ENCODE measurements around the gene UGT1A9. TPM values are rescaled to one million over a fixed set of nuclear protein-coding genes. Genes with fewer than 3 reads are reported as not detected.

UGT1A9 gene
- total RNA-seq, 4 donors from 2014 or later = not detected

- Histone ChIP-seq H3K4me1 (no peaks in the 10 kb centered on the region), H3K9me3 (no peaks in the 10 kb centered on the region), H3K36me3 (no peaks in the 10 kb centered on the region), H3K27me3 (no peaks in the 10 kb centered on the region), H3K27ac (replicated peaks in 1 of 4) (no peak overlapping the region), H3K4me3 (no peak overlapping the region)
- TF ChIP-seq EP300 (IDR thresholded peaks at IDR 0.05) = no peak
- TF ChIP-seq, protein P1, sequence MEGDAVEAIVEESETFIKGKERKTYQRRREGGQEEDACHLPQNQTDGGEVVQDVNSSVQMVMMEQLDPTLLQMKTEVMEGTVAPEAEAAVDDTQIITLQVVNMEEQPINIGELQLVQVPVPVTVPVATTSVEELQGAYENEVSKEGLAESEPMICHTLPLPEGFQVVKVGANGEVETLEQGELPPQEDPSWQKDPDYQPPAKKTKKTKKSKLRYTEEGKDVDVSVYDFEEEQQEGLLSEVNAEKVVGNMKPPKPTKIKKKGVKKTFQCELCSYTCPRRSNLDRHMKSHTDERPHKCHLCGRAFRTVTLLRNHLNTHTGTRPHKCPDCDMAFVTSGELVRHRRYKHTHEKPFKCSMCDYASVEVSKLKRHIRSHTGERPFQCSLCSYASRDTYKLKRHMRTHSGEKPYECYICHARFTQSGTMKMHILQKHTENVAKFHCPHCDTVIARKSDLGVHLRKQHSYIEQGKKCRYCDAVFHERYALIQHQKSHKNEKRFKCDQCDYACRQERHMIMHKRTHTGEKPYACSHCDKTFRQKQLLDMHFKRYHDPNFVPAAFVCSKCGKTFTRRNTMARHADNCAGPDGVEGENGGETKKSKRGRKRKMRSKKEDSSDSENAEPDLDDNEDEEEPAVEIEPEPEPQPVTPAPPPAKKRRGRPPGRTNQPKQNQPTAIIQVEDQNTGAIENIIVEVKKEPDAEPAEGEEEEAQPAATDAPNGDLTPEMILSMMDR (IDR thresholded peaks at IDR 0.05) = no peak
- no peak for TF ChIP-seq POLR2A (IDR thresholded peaks at IDR 0.05; ENCODE audit: low read depth)
- no peak for TF ChIP-seq POLR2AphosphoS5 (IDR thresholded peaks at IDR 0.05)
- no peak for DNase-seq (ENCODE audit: extremely low spot score)
- 31% methylated on average over 4 of the region's 4 CpGs for WGBS
- intact Hi-C loops (cut with DNase I) = no loop called here
These were observed 3.3 kb downstream of the UGT1A9 start for GRCh38 chr2:233674995-233675394.

DNA sequence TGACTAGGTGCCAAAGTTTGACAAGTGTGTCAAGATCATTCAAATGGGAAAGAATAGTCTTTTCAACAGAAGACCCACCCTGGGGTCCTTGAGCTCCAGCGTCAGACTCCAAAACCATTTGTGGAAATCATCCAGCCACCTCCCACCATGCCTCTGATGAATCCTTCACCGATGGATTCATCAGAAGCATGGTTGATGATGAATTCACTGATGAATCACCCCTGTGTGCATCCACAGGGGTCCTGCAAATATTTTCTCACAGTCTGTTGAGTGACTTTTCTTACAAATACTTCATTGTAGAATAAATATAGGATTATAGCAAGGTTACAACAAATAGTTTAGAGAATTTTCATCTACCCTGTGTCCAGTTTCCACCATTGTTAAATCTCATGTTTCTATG is 4.3 kb downstream of the UGT1A9 start:
- Histone ChIP-seq H3K4me3 (no peak overlapping the region), H3K27ac (replicated peaks in 1 of 4) (no peak overlapping the region), H3K36me3 (no peaks in the 10 kb centered on the region), H3K27me3 (no peaks in the 10 kb centered on the region), H3K9me3 (no peaks in the 10 kb centered on the region), H3K4me1 (no peaks in the 10 kb centered on the region)
- WGBS = 72% methylated on average over 2 of the region's 2 CpGs
- DNase-seq (ENCODE audit: extremely low spot score) = no peak
- intact Hi-C loops (cut with DNase I) = no loop called here
- no peak for TF ChIP-seq EP300 (IDR thresholded peaks at IDR 0.05)
- no peak for TF ChIP-seq POLR2AphosphoS5 (IDR thresholded peaks at IDR 0.05)
- no peak for TF ChIP-seq POLR2A (IDR thresholded peaks at IDR 0.05; ENCODE audit: low read depth)
- TF ChIP-seq, protein P1 (IDR thresholded peaks at IDR 0.05) = no peak

GRCh38 chr2:233679196-233679595 is 7.5 kb downstream of the UGT1A9 start:
- Histone ChIP-seq H3K4me3 (no peak overlapping the region), H3K4me1 (no peaks in the 10 kb centered on the region), H3K36me3 (no peaks in the 10 kb centered on the region), H3K27ac (replicated peaks in 1 of 4) (no peak overlapping the region), H3K9me3 (no peaks in the 10 kb centered on the region), H3K27me3 (no peaks in the 10 kb centered on the region)
- 68% methylated on average over 4 of the region's 4 CpGs for WGBS
- TF ChIP-seq POLR2AphosphoS5 (IDR thresholded peaks at IDR 0.05) (no peak), POLR2A (IDR thresholded peaks at IDR 0.05; ENCODE audit: low read depth) (no peak)
- no peak for DNase-seq (ENCODE audit: extremely low spot score)
- intact Hi-C loops (cut with DNase I) = no loop called here

GRCh38 chr2:233680361-233681045 is 8.8 kb downstream of the UGT1A9 start:
- Histone ChIP-seq H3K36me3 (no peaks in the 10 kb centered on the region), H3K9me3 (no peaks in the 10 kb centered on the region), H3K4me1 (no peaks in the 10 kb centered on the region), H3K27ac (replicated peaks in 1 of 4) (no peak overlapping the region), H3K27me3 (no peaks in the 10 kb centered on the region), H3K4me3 (no peak overlapping the region)
- intact Hi-C loops (cut with DNase I) = no loop called here
- TF ChIP-seq, protein P1 (IDR thresholded peaks at IDR 0.05) = no peak
- no peak for TF ChIP-seq EP300 (IDR thresholded peaks at IDR 0.05)
- no peak for TF ChIP-seq POLR2AphosphoS5 (IDR thresholded peaks at IDR 0.05)
- no peak for TF ChIP-seq POLR2A (IDR thresholded peaks at IDR 0.05; ENCODE audit: low read depth)
- WGBS = 88% methylated on average over 4 of the region's 4 CpGs
- no peak for DNase-seq (ENCODE audit: extremely low spot score)

DNA sequence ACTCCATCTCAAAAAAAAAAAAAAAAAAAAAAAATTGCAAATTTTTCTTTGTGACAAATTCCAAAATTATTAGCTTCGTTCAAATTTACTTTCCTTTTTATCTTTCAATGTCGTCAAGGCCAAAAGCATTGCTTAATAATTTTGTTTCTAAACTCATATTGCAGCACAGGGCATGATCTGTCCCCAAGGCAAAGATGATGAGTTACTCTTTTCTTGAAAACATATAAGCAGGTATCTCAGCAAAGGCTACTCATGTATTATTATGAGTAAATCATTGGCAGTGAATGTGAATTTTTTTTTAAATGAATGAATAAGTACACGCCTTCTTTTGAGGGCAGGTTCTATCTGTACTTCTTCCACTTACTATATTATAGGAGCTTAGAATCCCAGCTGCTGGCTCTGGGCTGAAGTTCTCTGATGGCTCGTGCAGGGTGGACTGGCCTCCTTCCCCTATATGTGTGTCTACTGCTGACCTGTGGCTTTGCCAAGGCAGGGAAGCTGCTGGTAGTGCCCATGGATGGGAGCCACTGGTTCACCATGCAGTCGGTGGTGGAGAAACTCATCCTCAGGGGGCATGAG is 9.9 kb downstream of the UGT1A9 start, which contains the start of gene UGT1A7:
Gene UGT1A7, plus strand, starts transcription at position 381 of the 579 bp plus-strand sequence. Its CDS starts 37 bp downstream, at position 418.
- 79% methylated on average over 5 of the region's 5 CpGs for WGBS
- Histone ChIP-seq H3K27ac (replicated peaks in 1 of 4) (no peak within 1 kb of the TSS), H3K36me3 (no peaks in the 10 kb centered on the region), H3K9me3 (no peaks in the 10 kb centered on the region), H3K27me3 (no peaks in the 10 kb centered on the region), H3K4me3 (no peak within 1 kb of the TSS), H3K4me1 (no peaks in the 10 kb centered on the region)
- DNase-seq (ENCODE audit: extremely low spot score) = no peak
- TF ChIP-seq, protein P1 (IDR thresholded peaks at IDR 0.05) = no peak
- no peak for TF ChIP-seq EP300 (IDR thresholded peaks at IDR 0.05)
- no peak for TF ChIP-seq POLR2A (IDR thresholded peaks at IDR 0.05; ENCODE audit: low read depth)
- no peak for TF ChIP-seq POLR2AphosphoS5 (IDR thresholded peaks at IDR 0.05)
- intact Hi-C loops (cut with DNase I) = no loop called here

Measured in esophagus muscularis mucosa (tissue), 4 donors.